KMS-11 (cell line): ENCODE data around the gene ZNF396.

Source experiments
- H2AFZ ChIP-seq: fragments of 200-600 bp; sonication (generic); 2 replicates; pipeline ENCODE4 v1.6.1; 2016; ENCODE audit warnings: antibody characterized with exemption, mixed run types, low read depth
- H3K27ac ChIP-seq: fragments of 200-600 bp; sonication (generic); 2 replicates; pipeline ENCODE4 v1.6.1; 2016; ENCODE audit warnings: mild to moderate bottlenecking, mixed run types
- H3K27me3 ChIP-seq: fragments of 200-600 bp; sonication (generic); 2 replicates; pipeline ENCODE4 v1.6.1; 2017; ENCODE audit warnings: mild to moderate bottlenecking, low read depth, mixed run types, moderate library complexity; ENCODE audit not compliant: insufficient read depth
- H3K36me3 ChIP-seq: fragments of 200-600 bp; sonication (generic); 2 replicates; pipeline ENCODE4 v1.6.1; 2017; ENCODE audit warnings: mild to moderate bottlenecking, mixed run types; ENCODE audit not compliant: insufficient read depth
- H3K4me1 ChIP-seq: fragments of 200-600 bp; sonication (generic); 2 replicates; pipeline ENCODE4 v1.6.1; 2016; ENCODE audit warnings: mild to moderate bottlenecking, low read depth, mixed run types; ENCODE audit not compliant: poor library complexity, severe bottlenecking
- H3K4me2 ChIP-seq: fragments of 200-600 bp; sonication (generic); 2 replicates; pipeline ENCODE4 v1.7.0; 2016; ENCODE audit warnings: mild to moderate bottlenecking, mixed run types
- H3K4me3 ChIP-seq: fragments of 200-600 bp; sonication (generic); IDR thresholded peaks from 2 replicates; pipeline ENCODE4 v1.6.1; 2017; ENCODE audit warnings: low read depth, low read length, mixed read lengths; ENCODE audit not compliant: insufficient read depth
- H3K79me2 ChIP-seq: fragments of 200-600 bp; sonication (generic); 2 replicates; pipeline ENCODE4 v1.6.1; 2016; ENCODE audit warnings: low read depth, mixed run types; ENCODE audit not compliant: insufficient read depth
- H3K9ac ChIP-seq: fragments of 200-600 bp; sonication (generic); 2 replicates; pipeline ENCODE4 v1.6.1; 2016; ENCODE audit warnings: mild to moderate bottlenecking, mixed run types
- H4K20me1 ChIP-seq: fragments of 200-600 bp; sonication (generic); 2 replicates; pipeline ENCODE4 v1.6.1; 2016; ENCODE audit warnings: mild to moderate bottlenecking, mixed run types; ENCODE audit not compliant: insufficient read depth
- CTCF ChIP-seq: fragments of 200-600 bp; sonication (generic); conservative IDR thresholded peaks from 2 replicates; pipeline ENCODE4 v1.6.1; 2017; ENCODE audit warnings: low read depth, mild to moderate bottlenecking, antibody characterized with exemption, low read length, moderate library complexity, mixed read lengths

Gene ZNF396

GRCh38 chr18:35331367-35332087, 45.6 kb downstream of the ZNF396 start:
- Histone ChIP-seq H2AFZ (no peak overlapping the region), H3K9ac (no peak overlapping the region), H3K27me3 (no peaks in the 10 kb centered on the region), H3K4me1 (no peaks in the 10 kb centered on the region), H4K20me1 (no peaks in the 10 kb centered on the region), H3K27ac (no peak overlapping the region), H3K36me3 (peaks cover 7% of the 10 kb centered on the region; the same call in 1 of the 2 replicates), H3K79me2 (no peaks in the 10 kb centered on the region), H3K4me2 (no peak overlapping the region), H3K4me3 (no peak overlapping the region)
- TF ChIP-seq CTCF: no peak

- no peak for TF ChIP-seq CTCF
- Histone ChIP-seq H2AFZ (no peak overlapping the region), H3K79me2 (no peaks in the 10 kb centered on the region), H3K27me3 (no peaks in the 10 kb centered on the region), H3K4me1 (no peaks in the 10 kb centered on the region), H3K4me2 (no peak overlapping the region), H3K4me3 (no peak overlapping the region), H3K27ac (no peak overlapping the region), H3K9ac (no peak overlapping the region), H4K20me1 (no peaks in the 10 kb centered on the region), H3K36me3 (peaks cover 7% of the 10 kb centered on the region; the same call in 1 of the 2 replicates)
These were observed 48.3 kb downstream of the ZNF396 start for GRCh38 chr18:35328868-35329267.

- Histone ChIP-seq H3K79me2 (no peaks in the 10 kb centered on the region), H2AFZ (no peak overlapping the region), H3K9ac (no peak overlapping the region)
These were observed 50.3 kb downstream of the ZNF396 start for GRCh38 chr18:35326695-35327387.

More at GRCh38 chr18:35326695-35327387, 50.3 kb downstream of the ZNF396 start:
- Histone ChIP-seq H3K4me1 (no peaks in the 10 kb centered on the region), H3K27ac (no peak overlapping the region), H3K36me3 (no peaks in the 10 kb centered on the region), H3K4me2 (no peak overlapping the region), H3K27me3 (no peaks in the 10 kb centered on the region), H4K20me1 (no peaks in the 10 kb centered on the region), H3K4me3 (no peak overlapping the region)
- TF ChIP-seq CTCF: no peak
